GM21447 (cell line): ENCODE results near the gene RAD51B.

Source experiments
- ATAC-seq: cut with Tn5 transposase; IDR thresholded peaks from one replicate; pipeline ENCODE4 v1.9.1; 2021; ENCODE audit not compliant: unreplicated experiment

RAD51B gene

GRCh38 chr14:68534276-68534675, 714.7 kb downstream of the RAD51B start:
- no peak for ATAC-seq

GRCh38 chr14:68535404-68536017, 715.9 kb downstream of the RAD51B start:
- no peak for ATAC-seq

GRCh38 chr14:68536018-68536410, 716.4 kb downstream of the RAD51B start:
- ATAC-seq, result no peak

GRCh38 chr14:68538639-68539038, 719.1 kb downstream of the RAD51B start:
- no peak for ATAC-seq

- ATAC-seq, result no peak
Measured at GRCh38 chr14:68539241-68539737, 719.7 kb downstream of the RAD51B start.

- ATAC-seq, result no peak
Measured at GRCh38 chr14:68539789-68540188, 720.2 kb downstream of the RAD51B start.

- ATAC-seq, result no peak
Measured at GRCh38 chr14:68541178-68541896, 721.8 kb downstream of the RAD51B start.

GRCh38 chr14:68542346-68542745, 722.8 kb downstream of the RAD51B start:
- ATAC-seq, result no peak

GRCh38 chr14:68543516-68543915, 723.9 kb downstream of the RAD51B start:
- no peak for ATAC-seq

GRCh38 chr14:68544081-68544892, 724.7 kb downstream of the RAD51B start:
- ATAC-seq, result no peak

- no peak for ATAC-seq
Measured at GRCh38 chr14:68546839-68547238, 727.3 kb downstream of the RAD51B start.

GRCh38 chr14:68547305-68548193, 728.0 kb downstream of the RAD51B start:
- ATAC-seq, result no peak

- ATAC-seq, result no peak
Measured at GRCh38 chr14:68548194-68549076, 728.9 kb downstream of the RAD51B start.

GRCh38 chr14:68550338-68550715, 730.7 kb downstream of the RAD51B start:
- no peak for ATAC-seq

- no peak for ATAC-seq
Measured at GRCh38 chr14:68551045-68551683, 731.6 kb downstream of the RAD51B start.

GRCh38 chr14:68552075-68552474, 732.5 kb downstream of the RAD51B start:
- ATAC-seq, result no peak

- no peak for ATAC-seq
Measured at GRCh38 chr14:68552602-68553001, 733.0 kb downstream of the RAD51B start.

GRCh38 chr14:68553311-68553710, 733.7 kb downstream of the RAD51B start:
- no peak for ATAC-seq

- no peak for ATAC-seq
Measured at GRCh38 chr14:68554231-68554630, 734.7 kb downstream of the RAD51B start.
